OCI-LY3 (cell line): ENCODE measurements around the gene RPN2.

Experiments
- H2AFZ ChIP-seq: fragments of 200-600, 300-600 bp; shearing (Covaris generic); 2 replicates; pipeline ENCODE4 v1.6.0; 2014; ENCODE audit warnings: antibody characterized with exemption, low read depth, low read length
- H3K27ac ChIP-seq: fragments of 200-600, 300-600 bp; sonication (generic); 2 replicates; pipeline ENCODE4 v1.5.1; 2014; ENCODE audit warnings: mild to moderate bottlenecking, low read length, moderate library complexity, mixed read lengths
- H3K27me3 ChIP-seq: fragments of 200-600, 300-600 bp; sonication (generic); 2 replicates; pipeline ENCODE4 v1.6.1; 2014; ENCODE audit warnings: low read depth, low read length, mixed read lengths
- H3K36me3 ChIP-seq: fragments of 200-600, 300-600 bp; sonication (generic); replicated peaks from 2 replicates; pipeline ENCODE3; 2014; ENCODE audit warnings: low read depth, low read length, mixed read lengths
- H3K4me1 ChIP-seq: fragments of 300-600, 200-600 bp; sonication (generic); 2 replicates; pipeline ENCODE4 v1.6.1; 2014; ENCODE audit warnings: low read length, mixed read lengths
- H3K4me2 ChIP-seq: fragments of 200-600, 300-600 bp; sonication (generic); 2 replicates; pipeline ENCODE4 v1.6.1; 2014; ENCODE audit warnings: low read length, mixed read lengths
- H3K4me3 ChIP-seq: fragments of 300-600, 200-600 bp; sonication (generic); 2 replicates; pipeline ENCODE4 v1.5.1; 2014; ENCODE audit warnings: antibody characterized with exemption, mild to moderate bottlenecking, low read length, moderate library complexity
- H3K79me2 ChIP-seq: fragments of 300-600, 200-600 bp; shearing (Covaris generic); 2 replicates; pipeline ENCODE4 v1.6.1; 2014; ENCODE audit warnings: mild to moderate bottlenecking, low read length, mixed read lengths
- H3K9ac ChIP-seq: fragments of 300-600, 200-600 bp; shearing (Covaris generic); 2 replicates; pipeline ENCODE4 v1.6.0; 2014; ENCODE audit warnings: mild to moderate bottlenecking, low read length, moderate library complexity
- H3K9me3 ChIP-seq: fragments of 200-600, 300-600 bp; shearing (Covaris generic); 2 replicates; pipeline ENCODE4 v1.6.1; 2014; ENCODE audit warnings: low read length, mixed read lengths; ENCODE audit not compliant: insufficient read depth
- H4K20me1 ChIP-seq: fragments of 200-600, 300-600 bp; sonication (generic); 2 replicates; pipeline ENCODE4 v1.6.1; 2016; ENCODE audit warnings: low read length, mixed read lengths; ENCODE audit not compliant: insufficient read depth
- CTCF ChIP-seq: fragments of 200-600, 300-600 bp; sonication (generic); IDR thresholded peaks from 2 replicates; pipeline ENCODE4 v1.5.1; 2014; ENCODE audit warnings: antibody characterized with exemption, low read length, low read depth
- EZH2phosphoT487 ChIP-seq: fragments of 200-600 bp; shearing (Covaris generic); IDR thresholded peaks from 2 replicates; pipeline ENCODE4 v1.6.1; 2018; ENCODE audit warnings: antibody characterized with exemption, mixed run types, low read depth

The RPN2 gene

GRCh38 chr20:37228656-37229055 lies 49.5 kb downstream of the RPN2 start:
- Histone ChIP-seq H4K20me1 (no peaks in the 10 kb centered on the region), H3K9me3 (no peaks in the 10 kb centered on the region), H3K27me3 (no peaks in the 10 kb centered on the region), H3K27ac (no peak overlapping the region), H2AFZ (no peak overlapping the region), H3K36me3 (peaks cover 88% of the 10 kb centered on the region), H3K4me2 (no peak overlapping the region), H3K79me2 (no peaks in the 10 kb centered on the region), H3K4me3 (no peak overlapping the region), H3K4me1 (no peaks in the 10 kb centered on the region), H3K9ac (no peak overlapping the region)
- TF ChIP-seq CTCF, result no peak
- TF ChIP-seq EZH2phosphoT487, result no peak

GRCh38 chr20:37229357-37229756 lies 50.2 kb downstream of the RPN2 start:
- TF ChIP-seq EZH2phosphoT487 (no peak), CTCF (no peak)
- no peaks in the 10 kb centered on the region for H3K27me3 ChIP-seq
- H3K9ac ChIP-seq, result no peak overlapping the region
- peaks cover 88% of the 10 kb centered on the region for H3K36me3 ChIP-seq
- no peak overlapping the region for H2AFZ ChIP-seq
- H3K4me3 ChIP-seq, result no peak overlapping the region
- H3K4me2 ChIP-seq, result no peak overlapping the region
- H3K27ac ChIP-seq, result no peak overlapping the region
- no peaks in the 10 kb centered on the region for H3K9me3 ChIP-seq
- no peaks in the 10 kb centered on the region for H3K4me1 ChIP-seq
- no peaks in the 10 kb centered on the region for H4K20me1 ChIP-seq
- H3K79me2 ChIP-seq, result no peaks in the 10 kb centered on the region

- Histone ChIP-seq H2AFZ (no peak overlapping the region), H3K4me1 (no peaks in the 10 kb centered on the region), H3K27me3 (no peaks in the 10 kb centered on the region), H3K36me3 (peaks cover 88% of the 10 kb centered on the region), H3K27ac (no peak overlapping the region), H3K9ac (no peak overlapping the region), H4K20me1 (no peaks in the 10 kb centered on the region), H3K4me2 (no peak overlapping the region), H3K4me3 (no peak overlapping the region), H3K79me2 (no peaks in the 10 kb centered on the region), H3K9me3 (no peaks in the 10 kb centered on the region)
- no peak for TF ChIP-seq CTCF
- no peak for TF ChIP-seq EZH2phosphoT487
These were observed 51.1 kb downstream of the RPN2 start for GRCh38 chr20:37230200-37230599.

- Histone ChIP-seq H3K4me3 (no peak overlapping the region), H3K27me3 (no peaks in the 10 kb centered on the region), H3K27ac (no peak overlapping the region), H3K36me3 (peaks cover 90% of the 10 kb centered on the region), H3K9ac (no peak overlapping the region), H3K79me2 (no peaks in the 10 kb centered on the region), H3K9me3 (no peaks in the 10 kb centered on the region), H2AFZ (no peak overlapping the region), H3K4me2 (no peak overlapping the region), H4K20me1 (no peaks in the 10 kb centered on the region), H3K4me1 (no peaks in the 10 kb centered on the region)
- TF ChIP-seq EZH2phosphoT487 (no peak), CTCF (no peak)
These were observed 53.0 kb downstream of the RPN2 start for GRCh38 chr20:37231947-37232630.
